HG03066 (cell line): ENCODE data around the gene MSRB3.

Experiments used
- ATAC-seq: cut with Tn5 transposase; IDR thresholded peaks from one replicate; pipeline ENCODE4 v1.9.1; 2021; ENCODE audit warnings: low read depth; ENCODE audit not compliant: unreplicated experiment

Gene MSRB3

GRCh38 chr12:65278576-65279368 lies at the start of gene MSRB3:
Gene MSRB3, plus strand, starts transcription at chr12:65278683. Its CDS starts 29,897 bp downstream, at chr12:65308580.
- ATAC-seq = peak; percentile 59

- ATAC-seq = no peak
Measured at GRCh38 chr12:65229441-65229840, 49.0 kb upstream of the MSRB3 start.

GRCh38 chr12:65232476-65233077 lies 45.9 kb upstream of the MSRB3 start:
- ATAC-seq = no peak

GRCh38 chr12:65237153-65237552 lies 41.3 kb upstream of the MSRB3 start:
- ATAC-seq = no peak

GRCh38 chr12:65238609-65239008 lies 39.9 kb upstream of the MSRB3 start:
- ATAC-seq = no peak

- ATAC-seq = no peak
Measured at GRCh38 chr12:65248656-65249633, 29.5 kb upstream of the MSRB3 start.

GRCh38 chr12:65252515-65252914 lies 26.0 kb upstream of the MSRB3 start:
- no peak for ATAC-seq

GRCh38 chr12:65257986-65258385 lies 20.5 kb upstream of the MSRB3 start:
- ATAC-seq = no peak

- peak; percentile 60 for ATAC-seq
Measured at GRCh38 chr12:65259501-65259900, 19.0 kb upstream of the MSRB3 start.

GRCh38 chr12:65263777-65264176 lies 14.7 kb upstream of the MSRB3 start:
- no peak for ATAC-seq

- no peak for ATAC-seq
Measured at GRCh38 chr12:65266408-65266807, 12.1 kb upstream of the MSRB3 start.

- no peak for ATAC-seq
Measured at GRCh38 chr12:65269603-65270002, 8.9 kb upstream of the MSRB3 start.

- ATAC-seq = no peak
Measured at GRCh38 chr12:65274602-65275272, 3.7 kb upstream of the MSRB3 start.

GRCh38 chr12:65275627-65276026 lies 2.9 kb upstream of the MSRB3 start:
- ATAC-seq = no peak

GRCh38 chr12:65276916-65277530 lies 1.5 kb upstream of the MSRB3 start:
- ATAC-seq = no peak

- ATAC-seq = no peak
Measured at GRCh38 chr12:65277994-65278575, 398 bp upstream of the MSRB3 start.

- no peak for ATAC-seq
Measured at GRCh38 chr12:65279369-65280112, 1.1 kb downstream of the MSRB3 start.

- no peak for ATAC-seq
Measured at GRCh38 chr12:65280306-65280705, 1.8 kb downstream of the MSRB3 start.

GRCh38 chr12:65282840-65283239 lies 4.4 kb downstream of the MSRB3 start:
- no peak for ATAC-seq
